ENCODE results near the gene SLC16A1. TPM values are rescaled to one million over a fixed set of nuclear protein-coding genes. Genes with fewer than 3 reads are reported as not detected.

SLC16A1 gene
- total and polyA plus RNA-seq, 2 donors (not counting 3 experiments of a cell fraction or from before 2014, with no cell fraction given): 148 to 188 TPM

DNA sequence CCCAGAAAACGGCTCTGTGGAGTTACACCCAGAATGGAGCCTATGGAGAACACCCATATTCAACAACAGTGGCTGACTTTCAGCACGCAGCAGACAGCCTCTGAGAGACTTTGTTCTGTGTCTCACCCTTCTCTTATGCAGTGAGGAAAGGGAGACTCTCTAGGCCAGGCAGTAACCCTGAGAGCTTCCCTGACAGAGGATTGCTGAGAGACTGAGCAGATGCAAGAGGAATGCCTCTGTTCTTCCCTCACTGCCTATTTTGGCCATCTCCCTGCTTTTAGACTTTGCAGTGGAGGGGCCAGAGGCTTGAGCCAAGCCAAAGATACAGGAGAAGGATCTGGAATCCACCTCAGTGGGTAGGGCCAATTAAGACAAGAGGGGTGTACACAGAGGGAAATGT lies 41.8 kb upstream of the SLC16A1 start:
- no peak overlapping the region for H3K27ac ChIP-seq (ENCODE audit: insufficient read depth, low read depth, low read length)
- ChIA-PET POLR2A (no interaction called here), CTCF (interaction anchor here (1.7 to 2.2 kb wide), 2 partner anchors 33 to 75 kb away, joined by 4 to 14 read pairs; partner anchors contain the start of gene LRIG2)
- H3K9ac ChIP-seq (replicated peaks; ENCODE audit: extremely low read depth, insufficient read depth, low read length): no peak overlapping the region
- H3K9me1 ChIP-seq (replicated peaks; ENCODE audit: control insufficient read depth, extremely low read depth, insufficient read depth, low read length): no peaks in the 10 kb centered on the region
- intact Hi-C loops (cut with micrococcal nuclease): no loop called here
- no peak overlapping the region for H2AFZ ChIP-seq (ENCODE audit: low read depth, low read length)
- no peaks in the 10 kb centered on the region for H3K27me3 ChIP-seq (ENCODE audit: control insufficient read depth in 2 of 2, insufficient read depth in 2 of 2, low read length in 2 of 2)
- no peak for FAIRE-seq
- no peaks in the 10 kb centered on the region for H4K20me1 ChIP-seq (replicated peaks; ENCODE audit: control insufficient read depth, extremely low read depth, insufficient read depth, low read length)
- no peak overlapping the region for H3K4me3 ChIP-seq (replicated peaks in 1 of 3; ENCODE audit: insufficient read depth in 1 of 3, low read depth in 1 of 3, low read length in 3 of 3)
- H3K36me3 ChIP-seq (ENCODE audit: control insufficient read depth in 2 of 2, extremely low read depth in 1 of 2, insufficient read depth in 2 of 2, low read length in 2 of 2): no peaks in the 10 kb centered on the region
- no peak for DNase-seq (ENCODE audit: low read depth, low spot score)
- dilution Hi-C loops (cut with MboI; ENCODE audit: extremely low pct_ligation_motif_present, low sequenced_read_pairs): no loop called here
- H3K79me2 ChIP-seq (ENCODE audit: control insufficient read depth, insufficient read depth, low read length): no peaks in the 10 kb centered on the region
- no peak for TF ChIP-seq FOS (IDR thresholded peaks at IDR 0.05; ENCODE audit: borderline replicate concordance, insufficient read depth, low read length)
- no peak for TF ChIP-seq POLR2AphosphoS5 (IDR thresholded peaks at IDR 0.05; ENCODE audit: insufficient read depth, low read depth, low read length)
- no peak for TF ChIP-seq MYC (IDR thresholded peaks at IDR 0.05; ENCODE audit: low read depth, low read length)
- no peak for TF ChIP-seq JUN (IDR thresholded peaks at IDR 0.05; ENCODE audit: borderline replicate concordance, insufficient read depth, insufficient read length, low read depth)
- TF ChIP-seq, protein P1, sequence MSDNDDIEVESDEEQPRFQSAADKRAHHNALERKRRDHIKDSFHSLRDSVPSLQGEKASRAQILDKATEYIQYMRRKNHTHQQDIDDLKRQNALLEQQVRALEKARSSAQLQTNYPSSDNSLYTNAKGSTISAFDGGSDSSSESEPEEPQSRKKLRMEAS (IDR thresholded peaks at IDR 0.05; ENCODE audit: insufficient read depth, insufficient read length): no peak
- TF ChIP-seq EZH2 (IDR thresholded peaks at IDR 0.05; ENCODE audit: borderline replicate concordance, low read depth, low read length, severe bottlenecking): no peak
- TF ChIP-seq GATA2 (IDR thresholded peaks at IDR 0.05; ENCODE audit: insufficient read depth, insufficient read length, low read depth, low read length): no peak
- TF ChIP-seq, protein P2, sequence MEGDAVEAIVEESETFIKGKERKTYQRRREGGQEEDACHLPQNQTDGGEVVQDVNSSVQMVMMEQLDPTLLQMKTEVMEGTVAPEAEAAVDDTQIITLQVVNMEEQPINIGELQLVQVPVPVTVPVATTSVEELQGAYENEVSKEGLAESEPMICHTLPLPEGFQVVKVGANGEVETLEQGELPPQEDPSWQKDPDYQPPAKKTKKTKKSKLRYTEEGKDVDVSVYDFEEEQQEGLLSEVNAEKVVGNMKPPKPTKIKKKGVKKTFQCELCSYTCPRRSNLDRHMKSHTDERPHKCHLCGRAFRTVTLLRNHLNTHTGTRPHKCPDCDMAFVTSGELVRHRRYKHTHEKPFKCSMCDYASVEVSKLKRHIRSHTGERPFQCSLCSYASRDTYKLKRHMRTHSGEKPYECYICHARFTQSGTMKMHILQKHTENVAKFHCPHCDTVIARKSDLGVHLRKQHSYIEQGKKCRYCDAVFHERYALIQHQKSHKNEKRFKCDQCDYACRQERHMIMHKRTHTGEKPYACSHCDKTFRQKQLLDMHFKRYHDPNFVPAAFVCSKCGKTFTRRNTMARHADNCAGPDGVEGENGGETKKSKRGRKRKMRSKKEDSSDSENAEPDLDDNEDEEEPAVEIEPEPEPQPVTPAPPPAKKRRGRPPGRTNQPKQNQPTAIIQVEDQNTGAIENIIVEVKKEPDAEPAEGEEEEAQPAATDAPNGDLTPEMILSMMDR (IDR thresholded peaks at IDR 0.05; ENCODE audit: extremely low read depth in 1 of 2, insufficient read depth in 1 of 2, low read depth in 1 of 2, low read length in 2 of 2): no peak
- no peak for TF ChIP-seq POLR2A (IDR thresholded peaks at IDR 0.05; ENCODE audit: low read depth, low read length)
- no TSS peak for BruUV-seq (replicated peaks)
- peaks cover 3% of the 10 kb centered on the region for H3K4me1 ChIP-seq (ENCODE audit: control insufficient read depth, extremely low read depth, insufficient read depth, low read length)
- H3K9me3 ChIP-seq (replicated peaks; ENCODE audit: control insufficient read depth, insufficient read depth, low read length): no peaks in the 10 kb centered on the region
- H3K4me2 ChIP-seq (ENCODE audit: insufficient read depth, low read length): no peak overlapping the region

Measured in endothelial cell of umbilical vein (primary cell).